Activated CD8-positive, alpha-beta memory T cell treated with anti-CD3 and anti-CD28 coated beads, Interleukin-2, amount 50 U/mL, for 48 hours (primary cell): ENCODE data around the gene GNG12.

Source experiments
- DNase-seq: peaks from one replicate; pipeline ENCODE4 v3.0.0-alpha.2; 2020

The GNG12 gene

GRCh38 chr1:67839826-67840225, 6.6 kb upstream of the GNG12 start:
- no peak for DNase-seq

GRCh38 chr1:67838180-67838910, 5.1 kb upstream of the GNG12 start:
- no peak for DNase-seq

DNA sequence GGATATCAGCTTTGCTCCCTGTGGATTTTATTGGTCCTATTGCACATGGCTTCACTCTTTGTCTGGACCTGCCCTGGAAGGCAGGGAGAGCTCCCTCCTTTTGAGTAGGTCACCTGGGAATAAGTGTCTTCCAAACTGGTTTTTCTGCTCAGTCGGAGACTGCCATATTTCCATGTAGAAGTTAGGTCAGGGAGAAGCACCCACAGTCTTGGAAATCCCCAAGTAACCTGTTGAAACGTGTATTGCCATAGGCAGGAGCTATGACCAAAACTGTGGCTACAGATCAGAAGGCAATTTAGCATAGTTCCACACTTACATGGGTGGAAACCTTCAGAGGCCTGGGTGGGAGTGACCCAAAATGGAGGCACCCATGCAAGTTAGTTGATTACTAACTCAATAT, 3.5 kb upstream of the GNG12 start:
- DNase-seq: no peak

DNA sequence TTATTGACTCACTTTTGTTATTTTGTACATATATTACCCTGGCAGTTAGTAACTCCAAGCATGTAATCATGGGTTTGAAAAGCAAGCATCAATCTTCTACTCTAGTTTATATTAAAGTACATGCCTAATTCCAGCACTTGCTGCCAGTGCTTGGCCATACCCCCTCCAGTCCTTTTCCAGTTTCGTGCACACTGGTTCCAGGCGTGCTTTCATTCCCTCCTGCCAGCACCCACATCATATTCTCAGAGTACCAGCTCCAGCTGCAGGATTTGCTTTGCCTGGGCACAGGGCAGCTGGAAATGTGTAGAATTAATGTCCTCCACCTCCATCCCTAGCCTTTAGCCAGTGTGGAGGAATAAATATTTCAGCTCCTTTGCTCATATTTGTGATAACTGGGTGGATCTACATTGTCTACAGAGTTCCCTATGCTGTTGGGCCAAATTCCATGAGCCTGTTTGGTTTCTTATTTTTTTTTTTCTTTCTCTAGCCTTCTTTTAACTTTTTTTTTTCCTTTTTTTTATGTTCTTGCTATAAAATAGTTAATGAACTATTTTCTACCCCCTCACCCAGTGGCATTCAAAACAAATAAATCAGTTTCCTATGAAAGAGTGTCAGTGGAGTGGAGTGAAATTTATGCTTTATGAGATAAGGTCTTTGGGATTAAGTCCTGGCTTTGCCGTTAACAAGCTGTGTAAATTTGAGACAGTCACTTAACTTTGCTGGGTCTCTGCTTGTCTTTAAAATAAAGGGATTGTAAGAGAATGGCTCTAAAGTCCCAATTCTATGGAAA, 2.6 kb upstream of the GNG12 start:
- no peak for DNase-seq

- DNase-seq: no peak
Measured at GRCh38 chr1:67834246-67834877, 1.1 kb upstream of the GNG12 start.

DNA sequence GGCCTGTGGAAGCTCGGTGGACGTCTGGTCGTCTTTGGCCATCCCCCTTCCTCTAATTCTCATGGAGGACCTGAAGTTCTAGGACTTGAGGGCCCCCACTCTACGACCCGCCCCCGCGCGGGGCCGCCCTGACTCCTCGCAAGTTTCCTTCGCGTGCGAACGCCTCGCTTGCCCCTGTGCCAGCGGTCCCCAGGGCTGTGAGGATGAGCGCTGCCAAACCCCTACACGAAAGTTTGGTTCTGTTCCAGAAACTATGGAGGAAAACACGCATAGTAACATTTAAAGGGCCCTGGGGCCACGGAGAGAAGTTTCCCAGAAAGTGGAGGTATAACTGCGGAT, 304 bp upstream of the GNG12 start:
- DNase-seq: no peak

GRCh38 chr1:67831850-67832513, 1.3 kb downstream of the GNG12 start:
- DNase-seq: no peak

- DNase-seq: no peak
Measured at GRCh38 chr1:67830928-67831830, 2.1 kb downstream of the GNG12 start.

GRCh38 chr1:67830226-67830625, 3.0 kb downstream of the GNG12 start:
- no peak for DNase-seq

GRCh38 chr1:67827688-67828087, 5.6 kb downstream of the GNG12 start:
- DNase-seq: no peak

- no peak for DNase-seq
Measured at GRCh38 chr1:67825591-67825990, 7.7 kb downstream of the GNG12 start.

DNA sequence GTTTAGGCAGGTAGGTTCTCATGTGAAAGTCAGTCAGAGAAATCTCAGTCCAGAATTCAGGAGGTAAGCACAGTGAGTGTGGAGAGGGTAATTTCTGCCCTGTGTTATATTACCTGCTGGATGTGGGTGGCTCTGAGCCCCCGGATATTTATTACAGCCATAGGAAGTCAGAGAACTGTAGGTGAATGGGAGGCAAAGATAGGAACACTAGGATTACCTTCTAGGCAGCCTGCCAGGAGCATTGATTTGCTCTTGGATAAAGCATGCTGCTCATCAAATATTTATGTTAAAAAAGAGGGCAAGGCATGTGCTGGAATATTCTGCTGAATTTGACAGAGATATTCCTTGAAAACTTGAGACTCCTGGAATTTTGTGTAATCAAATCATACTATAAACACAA, 8.5 kb downstream of the GNG12 start:
- DNase-seq: no peak

DNA sequence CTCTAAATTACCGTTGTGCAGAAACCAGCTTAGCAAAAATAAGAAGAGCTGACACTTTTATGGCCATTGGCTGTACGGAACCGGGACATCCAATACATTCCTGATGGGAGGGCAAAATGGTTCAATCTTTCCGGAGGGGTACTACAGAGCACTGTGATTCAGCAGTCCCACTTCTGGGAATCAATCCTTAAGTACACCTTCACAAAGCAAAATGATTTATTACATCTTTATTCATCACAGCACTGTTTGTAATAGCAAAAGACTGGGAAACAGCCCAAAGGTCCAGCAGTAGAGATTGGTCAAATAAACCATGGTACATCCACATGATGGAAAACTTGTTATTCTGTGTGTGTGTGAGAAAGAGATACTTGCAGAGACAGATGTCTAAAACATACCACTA, 9.7 kb downstream of the GNG12 start:
- DNase-seq: no peak

GRCh38 chr1:67821263-67821662, 12.0 kb downstream of the GNG12 start:
- no peak for DNase-seq

GRCh38 chr1:67818725-67819301, 14.5 kb downstream of the GNG12 start:
- no peak for DNase-seq

- DNase-seq: no peak
Measured at GRCh38 chr1:67818162-67818561, 15.1 kb downstream of the GNG12 start.

DNA sequence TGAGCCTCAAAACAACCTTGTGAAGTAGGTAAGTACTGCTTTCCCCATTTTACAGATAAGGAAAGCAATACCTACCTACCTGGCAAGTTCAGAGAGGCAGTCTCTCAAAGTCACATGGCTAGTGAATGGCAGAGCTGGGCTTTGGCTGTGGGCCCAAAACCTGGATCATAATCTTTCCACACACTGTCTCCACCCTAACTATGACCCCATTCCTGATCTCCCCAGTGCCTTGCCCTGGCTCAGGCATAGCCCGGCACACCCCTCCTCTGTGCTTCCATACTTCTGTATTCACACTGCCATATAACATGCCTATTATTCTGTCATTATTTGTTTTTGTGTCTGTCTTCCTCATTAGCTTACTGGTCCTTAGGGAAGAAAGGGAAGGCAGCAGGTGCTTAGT, 15.9 kb downstream of the GNG12 start:
- DNase-seq: no peak

- DNase-seq: no peak
Measured at GRCh38 chr1:67816506-67816905, 16.8 kb downstream of the GNG12 start.

DNA sequence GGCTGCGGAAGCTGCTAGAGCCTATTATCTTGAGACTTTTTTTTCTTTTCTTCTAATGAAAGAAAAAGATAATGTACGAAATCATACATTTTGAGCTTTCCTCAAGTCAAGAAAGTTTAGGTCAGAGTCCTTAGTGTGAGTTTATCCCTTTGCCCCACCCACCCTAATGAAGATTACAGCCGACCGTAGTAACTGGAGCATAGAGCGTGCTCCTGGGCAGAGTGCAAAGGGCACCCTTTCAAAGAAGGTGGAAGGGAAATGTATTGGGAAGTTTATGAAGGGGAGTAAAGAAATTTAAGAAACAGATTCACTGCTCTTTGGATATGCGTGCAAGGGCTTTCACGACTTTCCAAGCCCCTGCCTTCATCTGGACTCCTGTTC, 17.2 kb downstream of the GNG12 start:
- DNase-seq: no peak

DNA sequence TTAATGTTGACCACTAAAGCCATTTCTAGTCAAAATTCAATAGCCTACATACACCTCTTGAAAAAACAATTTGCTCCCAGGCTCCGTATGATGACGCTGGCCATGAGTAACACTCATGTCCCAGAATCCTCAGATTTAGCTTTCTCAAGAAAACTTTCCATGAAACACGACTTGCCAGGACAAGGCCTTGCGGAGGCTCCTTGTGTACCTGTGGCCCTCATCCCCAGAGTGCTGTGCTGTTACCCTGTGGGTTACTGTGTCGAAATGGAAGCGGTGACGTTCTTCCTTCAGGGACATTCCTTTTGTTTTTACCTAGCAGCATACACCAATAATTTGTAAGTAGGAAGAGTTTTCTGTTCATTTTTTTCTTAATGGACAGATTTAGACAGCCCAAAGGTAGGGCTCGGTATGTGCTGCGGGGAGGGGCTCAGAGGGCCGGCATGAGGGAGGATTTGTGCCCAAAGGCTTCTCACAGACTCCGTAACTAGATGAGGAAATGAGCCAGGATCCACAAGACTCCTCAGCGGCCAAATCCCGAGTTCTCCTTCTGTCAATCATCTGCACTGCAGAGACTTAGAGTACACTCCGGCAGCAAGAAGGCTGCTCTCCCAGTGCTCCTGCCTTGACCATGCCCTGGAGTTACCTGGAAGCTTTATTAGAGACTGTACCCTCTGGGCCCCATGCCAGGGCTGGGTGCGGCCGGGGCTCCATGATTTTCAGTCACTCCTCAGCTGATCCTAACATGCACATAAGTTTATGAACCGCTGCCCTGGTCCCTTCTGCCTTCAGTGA, 17.8 kb downstream of the GNG12 start:
- DNase-seq: no peak

DNA sequence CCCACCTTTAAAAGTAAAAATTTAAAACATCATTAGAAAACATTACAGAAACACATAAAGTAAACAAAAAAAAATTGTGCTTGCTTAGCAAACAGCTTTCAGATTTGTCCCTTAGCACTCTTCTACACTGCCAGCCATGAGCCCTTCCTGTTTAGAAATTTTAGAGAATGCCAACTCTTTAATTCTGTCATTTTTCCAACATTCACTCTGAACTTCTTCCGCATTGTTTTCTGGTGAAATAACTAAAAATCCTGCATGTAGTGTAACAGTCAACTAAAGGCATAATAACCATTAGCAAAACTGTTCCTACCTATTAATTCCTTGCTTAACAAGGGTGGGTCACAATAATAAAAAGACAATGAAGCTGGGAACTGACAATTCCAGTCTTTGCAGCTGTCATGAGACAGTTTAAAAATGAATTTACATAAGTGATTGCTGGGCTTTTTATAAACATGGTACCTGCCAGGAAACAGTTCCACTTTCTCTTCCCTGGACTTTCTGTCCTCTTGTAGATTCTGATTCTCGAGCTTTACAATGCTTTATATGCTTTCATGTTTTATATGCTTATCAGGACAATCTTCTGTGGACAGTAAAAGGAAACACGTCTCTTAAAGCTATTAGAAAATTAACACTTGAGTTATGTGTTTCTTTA, 19.0 kb downstream of the GNG12 start:
- no peak for DNase-seq
